ENCODE results near the gene ADRB1.

DNA sequence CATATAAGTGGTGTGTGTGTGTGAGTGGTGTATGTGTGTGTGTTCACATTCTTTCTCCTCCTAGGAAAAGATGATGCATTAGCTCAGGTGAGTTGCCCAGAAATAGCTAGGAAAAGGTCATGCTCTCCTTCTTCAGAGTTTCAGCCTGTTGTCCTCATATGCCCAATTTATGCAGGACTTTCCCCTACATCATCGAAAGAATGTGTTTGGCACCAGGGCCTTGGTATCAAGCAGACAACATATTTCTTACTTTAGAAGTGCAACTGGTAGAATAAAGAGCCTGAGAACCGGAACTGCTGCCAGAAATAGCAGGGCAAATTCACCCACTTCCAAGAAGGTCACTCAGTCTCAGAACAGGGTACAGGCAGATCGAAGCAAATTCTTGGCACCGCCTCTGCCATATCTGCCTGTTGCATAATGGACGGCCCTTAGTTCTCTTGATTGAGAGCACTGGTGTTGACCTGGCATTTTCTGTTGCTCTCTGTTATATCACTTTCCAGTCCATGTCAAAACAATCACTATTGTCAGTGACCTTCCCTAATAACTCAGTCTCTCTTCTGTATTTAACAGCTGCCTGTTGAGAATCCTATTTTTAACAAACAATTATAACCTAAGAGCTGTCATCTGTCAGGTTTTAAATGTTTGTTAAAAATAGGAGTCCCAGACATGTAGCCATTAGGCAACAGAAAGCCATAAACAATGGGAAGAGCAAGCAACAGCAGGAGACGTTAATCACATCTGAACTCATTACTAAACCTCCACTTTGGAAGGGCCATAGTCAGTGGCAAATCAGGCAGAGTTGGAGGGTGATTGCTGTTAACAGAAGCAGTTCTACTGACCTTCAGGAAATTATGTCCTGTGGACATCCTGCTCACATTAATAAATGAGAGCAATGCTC, 20.7 kb downstream of the ADRB1 start:
- peak in 1 of 2 donors; percentile 46 for TF ChIP-seq POLR2AphosphoS5 (IDR thresholded peaks at IDR 0.05)
- no peak for TF ChIP-seq POLR2A (IDR thresholded peaks at IDR 0.05)
- TF ChIP-seq, protein P1, sequence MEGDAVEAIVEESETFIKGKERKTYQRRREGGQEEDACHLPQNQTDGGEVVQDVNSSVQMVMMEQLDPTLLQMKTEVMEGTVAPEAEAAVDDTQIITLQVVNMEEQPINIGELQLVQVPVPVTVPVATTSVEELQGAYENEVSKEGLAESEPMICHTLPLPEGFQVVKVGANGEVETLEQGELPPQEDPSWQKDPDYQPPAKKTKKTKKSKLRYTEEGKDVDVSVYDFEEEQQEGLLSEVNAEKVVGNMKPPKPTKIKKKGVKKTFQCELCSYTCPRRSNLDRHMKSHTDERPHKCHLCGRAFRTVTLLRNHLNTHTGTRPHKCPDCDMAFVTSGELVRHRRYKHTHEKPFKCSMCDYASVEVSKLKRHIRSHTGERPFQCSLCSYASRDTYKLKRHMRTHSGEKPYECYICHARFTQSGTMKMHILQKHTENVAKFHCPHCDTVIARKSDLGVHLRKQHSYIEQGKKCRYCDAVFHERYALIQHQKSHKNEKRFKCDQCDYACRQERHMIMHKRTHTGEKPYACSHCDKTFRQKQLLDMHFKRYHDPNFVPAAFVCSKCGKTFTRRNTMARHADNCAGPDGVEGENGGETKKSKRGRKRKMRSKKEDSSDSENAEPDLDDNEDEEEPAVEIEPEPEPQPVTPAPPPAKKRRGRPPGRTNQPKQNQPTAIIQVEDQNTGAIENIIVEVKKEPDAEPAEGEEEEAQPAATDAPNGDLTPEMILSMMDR (IDR thresholded peaks at IDR 0.05) = no peak
- TF ChIP-seq EP300 (IDR thresholded peaks at IDR 0.05) = peak in 1 of 4 donors; percentile 55

Data from upper lobe of left lung (tissue), 4 donors.